GM04504 (cell line): ENCODE data around the gene HOXB8.

ENCODE experiments used
- DNase-seq: peaks from one replicate; pipeline ENCODE4 v3.0.0-alpha.2; 2012; ENCODE audit warnings: low read depth

The HOXB8 gene

GRCh38 chr17:48610282-48611211 lies 4.5 kb downstream of the HOXB8 start, which contains the start of gene HOXB7:
Gene HOXB7 (minus strand): TSS chr17:48611017. CDS start chr17:48610918, 99 bp downstream.
- peak; percentile 71 for DNase-seq

GRCh38 chr17:48609759-48610281 lies 5.3 kb downstream of the HOXB8 start:
- no peak for DNase-seq

- no peak for DNase-seq
Observed at GRCh38 chr17:48609033-48609432, 6.1 kb downstream of the HOXB8 start.

GRCh38 chr17:48608494-48608834 lies 6.6 kb downstream of the HOXB8 start:
- DNase-seq = no peak

- no peak for DNase-seq
Observed at GRCh38 chr17:48606892-48607614, 8.0 kb downstream of the HOXB8 start.

GRCh38 chr17:48605991-48606891 lies 8.9 kb downstream of the HOXB8 start:
- no peak for DNase-seq

- DNase-seq = no peak
Observed at GRCh38 chr17:48605409-48605919, 9.6 kb downstream of the HOXB8 start.

- DNase-seq = no peak
Observed at GRCh38 chr17:48604770-48605329, 10.2 kb downstream of the HOXB8 start, which contains the start of gene HOXB6. Gene HOXB6 (minus strand): TSS chr17:48604986. CDS start chr17:48598150, 6,836 bp downstream.

GRCh38 chr17:48603959-48604769 lies 10.9 kb downstream of the HOXB8 start:
- peak; percentile 26 for DNase-seq

GRCh38 chr17:48601539-48602425 lies 13.3 kb downstream of the HOXB8 start:
- no peak for DNase-seq

- no peak for DNase-seq
Observed at GRCh38 chr17:48601207-48601538, 13.9 kb downstream of the HOXB8 start.

- DNase-seq = peak; percentile 23
Observed at GRCh38 chr17:48600244-48601098, 14.6 kb downstream of the HOXB8 start.

- no peak for DNase-seq
Observed at GRCh38 chr17:48599354-48599753, 15.7 kb downstream of the HOXB8 start.

GRCh38 chr17:48598736-48599135 lies 16.4 kb downstream of the HOXB8 start:
- DNase-seq = peak; percentile 16

- DNase-seq = peak; percentile 91
Observed at GRCh38 chr17:48597778-48598631, 17.1 kb downstream of the HOXB8 start.

GRCh38 chr17:48597528-48597777 lies 17.6 kb downstream of the HOXB8 start:
- no peak for DNase-seq

- DNase-seq = no peak
Observed at GRCh38 chr17:48596735-48597527, 18.2 kb downstream of the HOXB8 start.
